Activated naive CD8-positive, alpha-beta T cell treated with anti-CD3 and anti-CD28 coated beads, Interleukin-2, amount 10 ng/mL, durations not matched to agents 7 days and 5 days (primary cell): ENCODE data around the gene LAMB1. TPM values are rescaled to one million over a fixed set of nuclear protein-coding genes. Genes with fewer than 3 reads are reported as not detected.

Experiments used
- ATAC-seq: fragments of 150-1000 bp; cut with Tn5 transposase; one replicate; pipeline ENCODE4 v1.10.0; 2021; ENCODE audit warnings: low read depth, moderate library complexity
- POLR2A ChIA-PET: fragments of 350-600 bp; sonication (Branson Sonifier 250); formaldehyde crosslinking; loops from one replicate; lab custom pipeline; 2021; ENCODE audit warnings: antibody characterized with exemption; lab: Charles Lee
- DNase-seq: peaks from one replicate; pipeline ENCODE4 v3.0.0; 2021
- H3K27ac Mint-ChIP-seq: one replicate; pipeline ENCODE4 v1.8.0; 2022; ENCODE audit warnings: mild to moderate bottlenecking, mixed read lengths
- H3K27me3 Mint-ChIP-seq: one replicate; pipeline ENCODE4 v1.8.0; 2022; ENCODE audit warnings: mild to moderate bottlenecking, moderate library complexity, mixed read lengths
- H3K36me3 Mint-ChIP-seq: one replicate; pipeline ENCODE4 v1.8.0; 2021; ENCODE audit warnings: mild to moderate bottlenecking, mixed read lengths
- H3K4me1 Mint-ChIP-seq: one replicate; pipeline ENCODE4 v1.8.0; 2021; ENCODE audit warnings: mixed read lengths
- H3K4me3 Mint-ChIP-seq: one replicate; pipeline ENCODE4 v1.8.0; 2022; ENCODE audit warnings: mild to moderate bottlenecking, moderate library complexity, mixed read lengths
- H3K9me3 Mint-ChIP-seq: one replicate; pipeline ENCODE4 v1.8.0; 2021; ENCODE audit warnings: mixed read lengths
- total RNA-seq, 2 experiments: library from RNA; stranded (reverse); gene quantifications; one replicate each; pipeline ENCODE4 v1.2.3, GENCODE V29; 2021

LAMB1 gene
- total RNA-seq, 2 experiments from 2014 or later = not detected

DNA sequence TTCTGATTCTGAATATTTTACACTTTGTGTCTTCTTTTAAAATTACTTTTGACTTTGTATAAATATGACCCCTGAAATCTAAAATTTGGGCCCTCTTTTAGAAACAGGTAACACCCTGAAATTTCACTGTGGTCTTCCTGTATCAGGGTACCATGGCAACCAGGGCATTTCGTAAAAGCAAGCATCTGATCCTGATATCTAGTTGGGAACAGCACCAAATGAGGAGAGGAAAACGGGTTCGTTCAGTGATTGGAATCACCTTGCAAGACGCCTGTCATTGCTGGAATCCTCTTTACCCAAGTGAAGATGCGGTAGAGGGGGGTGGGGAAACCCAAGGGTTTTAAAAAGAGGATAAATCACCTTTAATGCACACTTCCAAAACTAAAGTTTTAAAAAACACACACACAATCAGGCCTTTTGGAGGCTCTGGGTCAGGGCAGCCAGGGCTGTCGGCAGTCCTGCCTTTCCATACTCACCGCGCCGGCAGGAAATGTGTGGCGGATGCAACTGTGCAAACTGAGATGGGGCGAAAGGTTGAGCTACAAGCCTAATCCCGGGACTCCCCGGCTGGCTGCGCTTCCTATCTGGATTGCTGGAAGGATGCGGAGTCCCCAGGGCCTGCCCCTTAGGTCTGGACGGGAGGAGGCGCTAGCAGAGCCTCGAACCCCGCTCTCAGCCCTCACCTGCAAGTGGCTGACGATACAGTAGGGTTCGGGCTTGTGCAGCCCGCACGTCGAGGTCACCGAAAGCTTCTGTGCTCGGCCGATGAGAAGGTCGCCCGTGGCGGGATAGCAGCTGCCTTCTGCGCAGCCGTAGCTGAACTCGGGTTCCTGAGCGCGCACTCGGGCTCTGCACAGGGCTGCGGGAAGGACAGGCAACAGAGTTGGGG, 1.8 kb downstream of the LAMB1 start:
- peak; percentile 24 for ATAC-seq

DNA sequence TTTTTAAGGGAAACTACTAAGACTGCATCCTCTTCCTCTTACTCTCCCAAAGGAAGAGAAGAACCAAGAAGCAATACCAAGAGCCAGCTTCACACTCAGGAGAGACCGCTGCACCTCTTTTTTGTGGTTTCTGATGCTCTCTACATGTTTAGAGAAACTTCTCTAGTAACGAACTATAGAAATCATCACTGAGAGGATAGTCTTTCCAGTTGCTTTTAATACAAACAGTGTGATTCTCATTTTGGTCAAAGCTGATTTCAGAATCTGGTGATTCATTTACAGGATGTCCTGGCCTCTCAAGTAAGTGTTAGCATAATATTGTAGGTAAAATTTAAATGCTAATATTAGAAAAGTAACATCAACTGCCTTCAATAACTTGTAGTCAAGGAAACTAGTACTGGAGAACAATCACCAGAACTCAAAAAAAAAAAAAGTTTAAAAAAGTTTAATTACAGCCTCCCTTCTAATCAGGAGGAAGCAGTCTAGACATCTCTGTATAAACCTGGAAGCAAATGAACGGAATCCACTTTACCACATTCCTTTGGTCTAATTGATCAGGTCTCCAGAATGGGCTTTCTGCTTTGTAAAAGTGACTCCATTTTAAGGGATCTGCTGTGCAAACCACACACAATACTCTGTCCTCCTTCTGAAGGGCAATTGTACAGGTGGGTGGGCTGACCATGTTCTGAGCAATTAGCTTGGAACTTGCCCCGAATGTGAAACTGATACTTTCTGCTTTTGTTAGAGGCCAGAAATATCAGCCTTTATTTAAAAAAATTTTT, 3.0 kb downstream of the LAMB1 start:
- ATAC-seq (no peak), DNase-seq (no peak)
- Mint-ChIP-seq H3K9me3 (no peaks in the 10 kb centered on the region), H3K4me1 (peaks cover 10% of the 10 kb centered on the region), H3K27ac (no peak overlapping the region), H3K27me3 (peaks cover 76% of the 10 kb centered on the region), H3K36me3 (no peaks in the 10 kb centered on the region), H3K4me3 (no peak overlapping the region)
- POLR2A ChIA-PET = no interaction called here

More for the DNA sequence above, 1.8 kb downstream of the LAMB1 start:
- H3K4me1 Mint-ChIP-seq = peaks cover 10% of the 10 kb centered on the region
- no peaks in the 10 kb centered on the region for H3K9me3 Mint-ChIP-seq
- peaks cover 76% of the 10 kb centered on the region for H3K27me3 Mint-ChIP-seq
- POLR2A ChIA-PET = no interaction called here
- H3K27ac Mint-ChIP-seq = no peak overlapping the region
- H3K36me3 Mint-ChIP-seq = no peaks in the 10 kb centered on the region
- H3K4me3 Mint-ChIP-seq = peak overlapping the region; percentile 72
- DNase-seq = peak; percentile 32

DNA sequence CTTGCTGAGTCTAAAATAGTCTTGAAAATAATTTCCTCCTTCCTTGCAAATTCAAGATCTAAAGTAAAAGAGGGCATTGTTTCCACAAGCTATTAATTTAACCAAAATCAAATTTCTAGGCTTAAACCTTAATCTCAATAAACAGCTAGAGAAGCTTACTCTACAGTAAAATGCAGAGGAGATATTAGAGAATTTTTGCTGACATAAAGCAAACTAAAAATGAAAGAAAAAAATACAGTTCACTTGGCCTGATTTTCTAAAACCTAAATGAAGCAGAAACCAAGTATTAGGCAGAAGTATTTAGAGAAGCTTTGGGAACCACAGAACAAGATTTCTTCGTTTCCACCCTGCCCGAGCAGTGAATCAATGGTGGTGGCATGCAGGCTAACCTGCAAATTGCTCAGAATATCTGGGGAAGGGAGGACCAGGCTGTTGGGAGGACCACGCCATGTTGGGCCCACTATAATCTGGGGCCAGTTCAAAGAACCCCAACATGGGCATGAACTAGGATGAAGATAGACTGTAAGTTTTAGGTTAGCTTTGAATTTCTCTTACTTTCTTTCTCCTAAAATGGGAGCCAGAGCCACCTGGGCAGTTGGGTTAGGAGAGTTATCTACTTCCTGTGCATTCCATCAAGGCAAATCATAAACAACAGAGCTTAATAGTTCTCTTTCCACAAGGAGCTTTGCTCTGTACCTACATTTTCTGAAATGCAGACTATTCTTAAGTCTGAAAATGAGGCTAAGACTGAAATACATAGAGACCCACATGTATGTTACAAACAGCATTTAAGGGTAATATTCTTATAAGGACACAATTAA, 4.1 kb downstream of the LAMB1 start:
- POLR2A ChIA-PET = no interaction called here

DNA sequence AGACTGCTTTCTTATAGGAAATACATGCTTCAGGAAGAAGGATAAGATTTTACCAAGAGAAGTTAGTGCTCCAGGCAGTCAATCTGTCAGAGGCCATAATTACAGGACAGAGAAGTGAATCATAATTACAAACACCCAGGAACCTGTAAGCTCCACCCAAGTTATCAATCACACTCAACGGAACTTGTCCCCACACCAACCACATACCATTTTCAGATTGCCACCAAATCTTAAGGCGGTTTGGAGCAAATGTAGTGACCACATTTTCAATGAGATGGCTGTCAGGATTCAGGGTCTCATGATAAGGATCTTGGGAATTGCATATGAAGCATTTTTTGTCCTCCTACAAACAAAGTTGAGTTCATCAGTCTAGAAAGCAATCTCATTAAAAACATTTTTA, 4.8 kb downstream of the LAMB1 start:
- POLR2A ChIA-PET = no interaction called here
- no peaks in the 10 kb centered on the region for H3K36me3 Mint-ChIP-seq
- no peaks in the 10 kb centered on the region for H3K9me3 Mint-ChIP-seq
- no peak for DNase-seq
- peaks cover 6% of the 10 kb centered on the region for H3K4me1 Mint-ChIP-seq
- H3K27ac Mint-ChIP-seq = no peak overlapping the region
- peaks cover 66% of the 10 kb centered on the region for H3K27me3 Mint-ChIP-seq
- H3K4me3 Mint-ChIP-seq = no peak overlapping the region
- no peak for ATAC-seq

More for the DNA sequence above, 4.1 kb downstream of the LAMB1 start:
- H3K36me3 Mint-ChIP-seq = no peaks in the 10 kb centered on the region
- no peak for ATAC-seq
- H3K27me3 Mint-ChIP-seq = peaks cover 71% of the 10 kb centered on the region
- H3K27ac Mint-ChIP-seq = no peak overlapping the region
- no peak for DNase-seq
- H3K4me3 Mint-ChIP-seq = no peak overlapping the region
- peaks cover 6% of the 10 kb centered on the region for H3K4me1 Mint-ChIP-seq
- H3K9me3 Mint-ChIP-seq = no peaks in the 10 kb centered on the region

DNA sequence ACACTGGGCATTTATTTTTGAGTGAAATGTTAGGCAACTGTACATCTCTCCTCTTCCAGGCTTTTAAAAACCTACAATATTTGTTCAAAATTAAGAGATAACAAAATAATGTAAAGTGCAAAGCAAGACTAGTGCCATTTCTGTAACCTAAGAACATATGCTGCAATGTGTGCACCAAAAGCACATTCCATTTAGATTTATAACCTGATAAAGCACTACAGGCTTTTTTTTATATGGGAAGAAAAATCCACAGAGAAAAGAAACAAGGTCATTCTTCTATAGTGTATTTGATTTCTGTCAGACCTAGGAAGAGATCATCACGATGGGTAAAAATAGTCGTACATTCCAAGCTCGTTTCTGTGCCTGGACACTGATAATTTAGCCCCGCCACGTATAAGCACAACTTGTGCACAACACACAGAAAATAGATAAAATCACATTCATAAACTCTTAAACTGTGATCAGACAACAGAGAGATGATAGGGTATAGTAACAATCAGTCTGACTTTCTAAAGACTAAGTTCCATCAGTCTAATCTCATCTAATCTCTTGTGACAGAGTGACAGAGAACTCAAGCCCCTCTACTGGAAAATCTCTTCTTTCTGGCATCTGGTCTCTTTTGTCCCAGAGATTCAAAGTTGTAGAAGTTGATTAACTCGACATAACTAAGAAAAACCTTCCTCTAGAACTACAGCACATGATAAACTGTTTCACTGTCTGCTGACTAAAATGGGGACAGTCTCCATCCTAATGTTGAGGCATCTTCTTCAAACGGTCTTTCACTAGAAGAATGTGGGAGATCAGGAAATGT, 6.7 kb downstream of the LAMB1 start:
- ATAC-seq (no peak), DNase-seq (no peak)
- Mint-ChIP-seq H3K36me3 (no peaks in the 10 kb centered on the region), H3K4me3 (no peak overlapping the region), H3K4me1 (no peaks in the 10 kb centered on the region), H3K27me3 (peaks cover 60% of the 10 kb centered on the region), H3K27ac (no peak overlapping the region), H3K9me3 (no peaks in the 10 kb centered on the region)
- POLR2A ChIA-PET = no interaction called here

DNA sequence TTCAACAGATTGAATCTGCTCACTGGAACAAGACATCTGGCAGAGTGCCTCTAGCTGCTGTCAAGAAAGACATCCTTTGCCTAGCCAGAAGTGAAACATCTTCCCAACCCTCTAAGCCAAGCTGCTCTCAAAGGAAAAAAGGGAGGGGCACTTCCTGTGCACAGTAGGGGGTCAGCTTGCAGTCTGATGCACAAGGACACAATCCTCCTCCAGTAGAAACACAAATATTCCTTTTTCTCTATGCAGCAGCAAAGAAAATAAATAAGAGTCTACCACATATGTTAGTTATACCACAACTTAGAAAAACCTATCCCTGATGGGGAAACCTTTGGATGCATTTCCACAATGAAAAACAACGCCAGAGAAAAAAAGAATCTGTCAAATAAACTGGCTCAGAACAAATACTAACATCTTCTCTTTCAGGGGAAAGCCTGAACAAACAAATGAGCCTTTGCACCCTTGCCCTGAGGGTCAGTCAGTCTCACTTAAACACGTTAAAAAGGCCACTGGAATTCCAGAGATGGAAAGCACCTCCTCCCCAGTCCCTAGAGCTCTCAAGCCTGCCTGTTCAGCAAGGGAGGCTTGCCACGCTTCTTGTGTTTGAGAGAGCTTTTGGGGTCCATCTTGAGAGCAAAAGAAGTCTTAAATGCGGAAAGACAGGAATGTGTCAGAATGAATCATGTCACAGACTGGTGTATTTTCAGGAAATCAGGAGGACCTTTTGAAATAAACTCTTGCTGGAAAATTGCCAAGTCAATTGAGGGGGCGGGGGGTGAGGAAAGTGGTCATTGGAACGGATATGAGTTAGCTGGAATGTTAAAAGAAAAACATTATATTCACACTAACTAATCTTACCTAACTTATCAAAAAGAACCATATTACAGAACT, 7.5 kb downstream of the LAMB1 start:
- Mint-ChIP-seq H3K36me3 (no peaks in the 10 kb centered on the region), H3K27me3 (peaks cover 53% of the 10 kb centered on the region), H3K4me1 (no peaks in the 10 kb centered on the region), H3K4me3 (no peak overlapping the region), H3K27ac (no peak overlapping the region), H3K9me3 (no peaks in the 10 kb centered on the region)
- no peak for ATAC-seq
- DNase-seq = no peak
- POLR2A ChIA-PET = no interaction called here

DNA sequence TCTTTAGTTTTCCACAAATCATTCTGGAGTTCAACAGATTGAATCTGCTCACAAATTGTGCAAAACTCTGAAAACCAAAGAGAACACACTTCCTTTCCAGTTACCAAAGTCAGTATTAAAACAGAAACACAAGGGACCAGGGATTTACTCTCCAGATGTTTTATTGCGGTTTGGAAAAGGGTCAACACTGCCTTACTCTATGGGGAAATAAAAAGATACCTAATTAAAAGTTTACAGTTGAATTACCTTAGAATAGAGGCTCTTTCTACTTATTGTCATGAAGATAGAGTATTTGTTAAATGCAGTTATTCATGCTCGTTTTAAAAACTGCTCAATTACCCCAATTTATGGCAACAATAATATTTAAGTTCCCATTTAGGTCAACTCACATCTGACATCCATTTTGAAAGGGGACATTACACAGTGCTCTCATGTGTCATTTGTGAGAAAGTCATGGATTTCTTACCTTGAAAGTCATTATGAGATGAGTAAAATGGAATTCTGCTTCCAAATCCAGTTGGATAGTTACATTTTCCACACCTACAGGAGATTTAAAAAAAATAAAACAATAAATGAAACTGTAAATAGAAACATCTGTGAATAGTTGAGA, 8.4 kb downstream of the LAMB1 start:
- Mint-ChIP-seq H3K4me1 (no peaks in the 10 kb centered on the region), H3K27me3 (peaks cover 53% of the 10 kb centered on the region), H3K4me3 (no peak overlapping the region), H3K27ac (no peak overlapping the region), H3K9me3 (no peaks in the 10 kb centered on the region), H3K36me3 (no peaks in the 10 kb centered on the region)
- DNase-seq (no peak), ATAC-seq (no peak)
- POLR2A ChIA-PET = no interaction called here

DNA sequence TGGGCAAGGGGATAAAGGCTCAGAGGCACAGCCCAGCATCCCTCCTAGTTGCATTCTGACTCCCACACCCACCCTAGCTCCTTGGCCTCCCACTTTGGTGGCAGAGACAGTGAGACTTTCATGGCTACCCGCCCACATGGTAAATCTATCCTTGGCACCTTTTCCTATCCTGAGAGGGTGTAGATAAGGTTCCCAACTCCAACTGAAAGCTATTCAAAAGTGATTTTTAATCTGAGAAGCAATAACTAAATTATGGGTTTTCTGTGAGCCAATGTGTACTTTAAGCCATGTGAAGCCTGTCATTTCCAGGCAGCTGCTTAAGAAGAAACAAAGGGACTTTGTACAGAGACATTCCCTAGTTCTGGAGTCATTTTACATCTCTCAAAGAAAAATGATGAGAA, 9.1 kb downstream of the LAMB1 start:
- Mint-ChIP-seq H3K27me3 (peaks cover 49% of the 10 kb centered on the region), H3K4me3 (no peak overlapping the region)
- POLR2A ChIA-PET = no interaction called here

DNA sequence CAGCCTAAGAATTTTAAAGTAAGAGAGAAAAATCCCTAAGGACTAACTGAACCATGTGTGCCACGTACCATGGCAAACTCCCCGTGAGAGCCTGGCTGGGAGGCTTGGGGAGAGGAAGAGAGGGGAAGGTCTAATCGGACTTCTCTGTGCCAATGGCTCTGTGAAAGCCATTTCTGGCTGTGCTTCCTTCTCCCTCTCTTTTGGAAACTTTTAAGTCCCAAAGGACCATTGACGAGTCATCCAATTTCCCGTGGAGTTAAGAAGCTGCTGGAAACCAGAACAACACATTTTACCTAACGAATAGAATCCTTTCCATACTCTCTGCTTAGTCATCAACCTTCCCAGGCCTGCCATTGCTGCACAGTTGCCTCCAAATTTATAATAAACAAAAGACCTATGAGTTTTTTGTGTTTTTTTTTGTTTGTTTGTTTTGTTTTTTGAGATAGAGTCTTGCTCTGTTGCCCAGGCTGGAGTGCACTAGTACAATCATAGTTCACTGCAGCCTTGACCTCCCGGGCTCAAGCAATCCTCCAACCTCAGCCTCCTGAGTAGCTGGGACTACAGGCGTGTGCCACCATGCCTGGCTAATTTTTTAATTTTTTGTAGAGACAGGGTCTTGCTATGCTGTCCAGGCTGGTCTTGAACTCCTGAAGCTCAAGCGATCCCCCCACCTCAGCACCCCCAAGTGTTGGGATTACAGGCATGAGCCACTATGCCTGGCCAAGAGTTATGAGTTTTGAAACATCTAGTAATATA, 13.2 kb downstream of the LAMB1 start:
- Mint-ChIP-seq H3K4me3 (no peak overlapping the region), H3K36me3 (no peaks in the 10 kb centered on the region), H3K27me3 (peaks cover 35% of the 10 kb centered on the region), H3K27ac (no peak overlapping the region), H3K9me3 (no peaks in the 10 kb centered on the region), H3K4me1 (no peaks in the 10 kb centered on the region)
- no peak for DNase-seq
- ATAC-seq = no peak
- POLR2A ChIA-PET = no interaction called here

More for the DNA sequence above, 9.1 kb downstream of the LAMB1 start:
- H3K4me1 Mint-ChIP-seq = no peaks in the 10 kb centered on the region
- H3K36me3 Mint-ChIP-seq = no peaks in the 10 kb centered on the region
- ATAC-seq = no peak
- H3K27ac Mint-ChIP-seq = no peak overlapping the region
- DNase-seq = no peak
- H3K9me3 Mint-ChIP-seq = no peaks in the 10 kb centered on the region

DNA sequence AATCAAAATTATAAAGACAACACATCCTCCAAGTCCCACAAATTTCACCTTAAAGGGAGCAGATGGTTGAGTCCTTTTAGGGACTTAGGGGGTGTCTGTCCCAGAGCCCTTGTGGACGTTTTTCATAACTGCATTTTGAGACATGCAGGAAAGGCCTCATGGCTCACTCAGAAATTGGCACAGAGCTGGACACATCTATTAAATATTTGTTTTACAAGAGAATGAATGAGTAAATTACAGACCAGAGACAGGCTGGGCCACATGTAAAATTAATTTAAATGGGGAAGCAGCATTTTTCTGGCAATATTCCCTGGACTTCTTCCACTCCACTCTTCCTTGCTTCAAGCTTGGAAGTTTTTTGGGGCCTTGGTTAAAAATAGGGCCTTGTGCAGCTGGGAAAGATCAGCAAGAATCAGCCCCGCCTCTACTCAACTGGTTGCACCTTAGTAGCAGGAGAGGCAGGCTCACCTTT, 20.0 kb downstream of the LAMB1 start:
- H3K4me1 Mint-ChIP-seq = no peaks in the 10 kb centered on the region
- no peak overlapping the region for H3K4me3 Mint-ChIP-seq
- no peak for ATAC-seq
- no peaks in the 10 kb centered on the region for H3K36me3 Mint-ChIP-seq
- no peak for DNase-seq
- no peaks in the 10 kb centered on the region for H3K9me3 Mint-ChIP-seq
- POLR2A ChIA-PET = no interaction called here
- no peak overlapping the region for H3K27ac Mint-ChIP-seq
- peaks cover 14% of the 10 kb centered on the region for H3K27me3 Mint-ChIP-seq
